Measurements from ENCODE around the gene RCBTB2.

GRCh38 chr13:48485432-48485831 is 47.4 kb downstream of the RCBTB2 start:
- TF ChIP-seq RXRA (IDR thresholded peaks at IDR 0.05) (no peak), ZBTB33 (IDR thresholded peaks at IDR 0.05) (no peak), MAX (IDR thresholded peaks at IDR 0.05) (no peak), JUND (IDR thresholded peaks at IDR 0.05) (no peak), CTCF (IDR thresholded peaks at IDR 0.05; ENCODE audit: low read depth, low read length, missing input control) (no peak)
